CD14-positive monocyte (primary cell): Measurements from ENCODE around the gene RTCB. TPM values are rescaled to one million over a fixed set of nuclear protein-coding genes. Genes with fewer than 3 reads are reported as not detected.

Experiments used
- DNase-seq, 3 donors: peaks; one replicate each; pipeline ENCODE4 v3.0.0-alpha.2; 2011 to 2022
- H2AFZ ChIP-seq: 2 replicates; pipeline ENCODE4 v1.6.0; 2012; ENCODE audit warnings: mild to moderate bottlenecking, low read depth, low read length, inconsistent platforms; ENCODE audit not compliant: insufficient read depth, poor library complexity, severe bottlenecking
- H3K27ac ChIP-seq, 2 donors: 1 replicate in 1 of 2; 2 replicates in 1 of 2; pipeline ENCODE4 v1.5.1; 2012 to 2013; ENCODE audit warnings: low read length in 2 of 2, control low read depth in 1 of 2, inconsistent platforms in 1 of 2, low read depth in 1 of 2, mild to moderate bottlenecking in 1 of 2
- H3K27me3 ChIP-seq, 2 donors: one replicate each; pipeline versions ENCODE4 v1.6.0 to v1.6.1; 2011 to 2013; ENCODE audit warnings: low read length in 2 of 2; ENCODE audit not compliant: control insufficient read depth in 2 of 2, insufficient read depth in 2 of 2
- H3K36me3 ChIP-seq, 2 donors: replicated peaks in 1 of 2; 1 replicate in 1 of 2; 2 replicates in 1 of 2; pipeline versions ENCODE4 v1.5.1 to v1.6.1; 2012 to 2013; ENCODE audit warnings: low read length in 2 of 2, control low read depth in 1 of 2, inconsistent platforms in 1 of 2, mild to moderate bottlenecking in 1 of 2; ENCODE audit not compliant: insufficient read depth in 2 of 2, control insufficient read depth in 1 of 2
- H3K4me1 ChIP-seq, 2 donors: 1 replicate in 1 of 2; 2 replicates in 1 of 2; pipeline versions ENCODE4 v1.5.1 to v1.6.1; 2012 to 2013; ENCODE audit warnings: low read length in 2 of 2, control low read depth in 1 of 2, inconsistent platforms in 1 of 2, mild to moderate bottlenecking in 1 of 2, moderate library complexity in 1 of 2; ENCODE audit not compliant: insufficient read depth in 2 of 2, control insufficient read depth in 1 of 2
- H3K4me2 ChIP-seq: replicated peaks from 2 replicates; pipeline ENCODE3; 2012; ENCODE audit warnings: low read length, moderate library complexity, mild to moderate bottlenecking; ENCODE audit not compliant: poor library complexity, severe bottlenecking; ENCODE audit errors: extremely low read depth
- H3K4me3 ChIP-seq, 3 experiments: fragments of 200-600 bp in 1 of 3; sonication (generic) in 1 of 3; replicated peaks in 1 of 3; 1 replicate in 2 of 3; 2 replicates in 1 of 3; pipeline ENCODE4 v1.5.1; 2011 to 2013; ENCODE audit warnings: low read length in 3 of 3, mild to moderate bottlenecking in 3 of 3, control low read depth in 2 of 3, low read depth in 2 of 3, inconsistent platforms in 1 of 3, moderate library complexity in 1 of 3
- H3K79me2 ChIP-seq: 2 replicates; pipeline ENCODE4 v1.6.0; 2012; ENCODE audit warnings: mild to moderate bottlenecking, control low read depth, inconsistent platforms, low read length, moderate library complexity; ENCODE audit not compliant: insufficient read depth
- H3K9ac ChIP-seq: 2 replicates; pipeline ENCODE4 v1.6.0; 2017; ENCODE audit warnings: low read length, mild to moderate bottlenecking; ENCODE audit not compliant: insufficient read depth, poor library complexity, severe bottlenecking
- H3K9me3 ChIP-seq, 2 donors: replicated peaks in 1 of 2; 1 replicate in 1 of 2; 2 replicates in 1 of 2; pipeline versions ENCODE4 v1.5.1 to v1.6.1; 2012 to 2013; ENCODE audit warnings: low read length in 2 of 2, control low read depth in 1 of 2; ENCODE audit not compliant: control insufficient read depth in 1 of 2, insufficient read depth in 1 of 2
- H4K20me1 ChIP-seq: 2 replicates; pipeline ENCODE4 v1.6.0; 2012; ENCODE audit warnings: mild to moderate bottlenecking, low read length, control low read depth, moderate library complexity; ENCODE audit not compliant: insufficient read depth
- H3K27ac Mint-ChIP-seq, 7 donors: one replicate each; pipeline ENCODE4 v1.8.0; 2020; ENCODE audit warnings: mild to moderate bottlenecking in 7 of 7, mixed read lengths in 7 of 7, moderate library complexity in 6 of 7, inconsistent platforms in 2 of 7
- H3K27me3 Mint-ChIP-seq, 3 donors: one replicate each; pipeline ENCODE4 v1.8.0; 2021 to 2022; ENCODE audit warnings: low read depth in 3 of 3, mild to moderate bottlenecking in 3 of 3, mixed read lengths in 3 of 3, moderate library complexity in 3 of 3, inconsistent platforms in 1 of 3
- H3K36me3 Mint-ChIP-seq, 2 donors: one replicate each; pipeline ENCODE4 v1.8.0; 2020; ENCODE audit warnings: mixed read lengths in 2 of 2, inconsistent platforms in 1 of 2, mild to moderate bottlenecking in 1 of 2
- H3K4me1 Mint-ChIP-seq: one replicate; pipeline ENCODE4 v1.8.0; 2020; ENCODE audit warnings: mild to moderate bottlenecking, mixed read lengths
- H3K4me3 Mint-ChIP-seq, 2 donors: one replicate each; pipeline ENCODE4 v1.8.0; 2020; ENCODE audit warnings: mild to moderate bottlenecking in 2 of 2, mixed read lengths in 2 of 2, moderate library complexity in 1 of 2
- H3K9me3 Mint-ChIP-seq, 7 donors: one replicate each; pipeline ENCODE4 v1.8.0; 2020 to 2022; ENCODE audit warnings: mixed read lengths in 7 of 7, mild to moderate bottlenecking in 6 of 7, moderate library complexity in 6 of 7, inconsistent platforms in 2 of 7
- CTCF ChIP-seq: fragments of 200-600 bp; IDR thresholded peaks from one replicate; pipeline ENCODE4 v1.8.0; 2022; ENCODE audit warnings: antibody characterized with exemption, mild to moderate bottlenecking
- WGBS: methylation state at CpG from one replicate; pipeline ENCODE4 v1.1.5; 2013; ENCODE audit warnings: missing lambda C conversion rate; ENCODE audit not compliant: insufficient coverage; 5-methylcytosine and 5-hydroxymethylcytosine counted together
- intact Hi-C, 2 donors: fragments of 100-400 bp; cut with micrococcal nuclease; formaldehyde crosslinking; loops; one replicate each; pipeline versions ENCODE4 v1.15.0 to v1.15.1; 2023
- polyA plus RNA-seq, 3 donors: library from polyadenylated mRNA; depleted of rRNA in 1 of 3; unstranded in 2 of 3; stranded (reverse) in 1 of 3; fragments of 300-500 nt in 2 of 3; fragments of >200 nt in 1 of 3; fragmentation: Illumina TruSeq in 2 of 3; gene quantifications; 1 replicate in 2 of 3; 2 replicates in 1 of 3; pipeline ENCODE4 v1.2.3, GENCODE V29; 2012 to 2021

RTCB gene
- polyA plus RNA-seq, 3 donors, result 41.5 to 106 (median 104) TPM

- Histone ChIP-seq H4K20me1 (no peaks in the 10 kb centered on the region), H3K36me3 (peaks cover 98 to 100% of the 10 kb centered on the region in 2 donors), H3K79me2 (no peaks in the 10 kb centered on the region), H3K9me3 (no peaks in the 10 kb centered on the region), H2AFZ (no peak overlapping the region), H3K9ac (no peak overlapping the region), H3K4me1 (no peaks in the 10 kb centered on the region), H3K4me2 (no peak overlapping the region), H3K27ac (no peak overlapping the region), H3K27me3 (no peaks in the 10 kb centered on the region), H3K4me3 (no peak overlapping the region)
- H3K27ac Mint-ChIP-seq, result peak overlapping the region in 1 of 7 donors; percentile 21
- peaks cover 88 to 98% of the 10 kb centered on the region in 2 donors for H3K36me3 Mint-ChIP-seq
- DNase-seq, result no peak
- no peaks in the 10 kb centered on the region for H3K4me1 Mint-ChIP-seq
- 100% methylated on average over 1 of the region's 1 CpG for WGBS
- H3K4me3 Mint-ChIP-seq, result no peak overlapping the region
- no peaks in the 10 kb centered on the region for H3K27me3 Mint-ChIP-seq
- no peak for TF ChIP-seq CTCF
- no peaks in the 10 kb centered on the region for H3K9me3 Mint-ChIP-seq
- intact Hi-C loops, result no loop called here
Measured at GRCh38 chr22:32396255-32396654, 15.8 kb downstream of the RTCB start.

GRCh38 chr22:32395107-32395506 lies 16.9 kb downstream of the RTCB start:
- DNase-seq, result no peak
- TF ChIP-seq CTCF, result no peak
- Histone ChIP-seq H3K79me2 (no peaks in the 10 kb centered on the region), H3K9me3 (no peaks in the 10 kb centered on the region), H3K27me3 (no peaks in the 10 kb centered on the region), H3K9ac (no peak overlapping the region), H3K36me3 (peaks cover 96 to 100% of the 10 kb centered on the region in 2 donors), H3K4me1 (no peaks in the 10 kb centered on the region), H4K20me1 (no peaks in the 10 kb centered on the region), H2AFZ (no peak overlapping the region), H3K4me2 (no peak overlapping the region), H3K4me3 (no peak overlapping the region), H3K27ac (no peak overlapping the region)
- 100% methylated on average over 3 of the region's 5 CpGs for WGBS
- Mint-ChIP-seq H3K4me1 (no peaks in the 10 kb centered on the region), H3K4me3 (no peak overlapping the region), H3K36me3 (peaks cover 87 to 96% of the 10 kb centered on the region in 2 donors), H3K27me3 (no peaks in the 10 kb centered on the region), H3K27ac (no peak overlapping the region), H3K9me3 (no peaks in the 10 kb centered on the region)
- intact Hi-C loops, result no loop called here
